ENCODE data around the gene PRDX1.

- no peak for TF ChIP-seq ZNF143 (CRISPR knock-in tag; IDR thresholded peaks at IDR 0.05)
- no peak for TF ChIP-seq BCL3 (CRISPR knock-in tag; IDR thresholded peaks at IDR 0.05)
- TF ChIP-seq MYC (CRISPR knock-in tag; IDR thresholded peaks at IDR 0.05; ENCODE audit: borderline replicate concordance) = no peak
- TF ChIP-seq CTCF (CRISPR knock-in tag; IDR thresholded peaks at IDR 0.05) = no peak
- peak in 1 of 2 experiments; percentile 39; a peak in 1 of 4 replicates for TF ChIP-seq HMGXB4 (CRISPR knock-in tag; IDR thresholded peaks at IDR 0.05; ENCODE audit: borderline replicate concordance in 1 of 2, low read depth in 1 of 2)
- TF ChIP-seq ZNF562 (CRISPR knock-in tag; IDR thresholded peaks at IDR 0.05; ENCODE audit: borderline replicate concordance) = no peak
- TF ChIP-seq DPF2 (CRISPR knock-in tag; IDR thresholded peaks at IDR 0.05; ENCODE audit: borderline replicate concordance, low read depth) = peak; percentile 17; the same call in 1 of the 2 replicates
- TF ChIP-seq EP300 (IDR thresholded peaks at IDR 0.05; ENCODE audit: low read depth in 2 of 2, low read length in 2 of 2) = peak in 1 of 2 experiments; percentile 60; a peak in 1 of 4 replicates
- no peak for TF ChIP-seq EP300 (CRISPR knock-in tag; IDR thresholded peaks at IDR 0.05; ENCODE audit: borderline replicate concordance)
- TF ChIP-seq, protein P1, sequence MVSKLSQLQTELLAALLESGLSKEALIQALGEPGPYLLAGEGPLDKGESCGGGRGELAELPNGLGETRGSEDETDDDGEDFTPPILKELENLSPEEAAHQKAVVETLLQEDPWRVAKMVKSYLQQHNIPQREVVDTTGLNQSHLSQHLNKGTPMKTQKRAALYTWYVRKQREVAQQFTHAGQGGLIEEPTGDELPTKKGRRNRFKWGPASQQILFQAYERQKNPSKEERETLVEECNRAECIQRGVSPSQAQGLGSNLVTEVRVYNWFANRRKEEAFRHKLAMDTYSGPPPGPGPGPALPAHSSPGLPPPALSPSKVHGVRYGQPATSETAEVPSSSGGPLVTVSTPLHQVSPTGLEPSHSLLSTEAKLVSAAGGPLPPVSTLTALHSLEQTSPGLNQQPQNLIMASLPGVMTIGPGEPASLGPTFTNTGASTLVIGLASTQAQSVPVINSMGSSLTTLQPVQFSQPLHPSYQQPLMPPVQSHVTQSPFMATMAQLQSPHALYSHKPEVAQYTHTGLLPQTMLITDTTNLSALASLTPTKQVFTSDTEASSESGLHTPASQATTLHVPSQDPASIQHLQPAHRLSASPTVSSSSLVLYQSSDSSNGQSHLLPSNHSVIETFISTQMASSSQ (IDR thresholded peaks at IDR 0.05; ENCODE audit: low read depth) = no peak
- TF ChIP-seq, protein P1 (CRISPR knock-in tag; IDR thresholded peaks at IDR 0.05; ENCODE audit: borderline replicate concordance) = no peak
These were observed 24.0 kb upstream of the PRDX1 start for GRCh38 chr1:45545553-45546310.

Data from HepG2 (cell line).